Left hindlimb (tissue), 1 donor: ENCODE measurements around the gene CD1B.
"Not testable (repeated sequence)": the region's sequence is repeated elsewhere in the genome, so short reads cannot be mapped to it uniquely, and the experiment has no call there.

Experiments
- DNase-seq: peaks from one replicate; pipeline ENCODE4 v3.0.0-alpha.2; 2018

CD1B gene

DNA sequence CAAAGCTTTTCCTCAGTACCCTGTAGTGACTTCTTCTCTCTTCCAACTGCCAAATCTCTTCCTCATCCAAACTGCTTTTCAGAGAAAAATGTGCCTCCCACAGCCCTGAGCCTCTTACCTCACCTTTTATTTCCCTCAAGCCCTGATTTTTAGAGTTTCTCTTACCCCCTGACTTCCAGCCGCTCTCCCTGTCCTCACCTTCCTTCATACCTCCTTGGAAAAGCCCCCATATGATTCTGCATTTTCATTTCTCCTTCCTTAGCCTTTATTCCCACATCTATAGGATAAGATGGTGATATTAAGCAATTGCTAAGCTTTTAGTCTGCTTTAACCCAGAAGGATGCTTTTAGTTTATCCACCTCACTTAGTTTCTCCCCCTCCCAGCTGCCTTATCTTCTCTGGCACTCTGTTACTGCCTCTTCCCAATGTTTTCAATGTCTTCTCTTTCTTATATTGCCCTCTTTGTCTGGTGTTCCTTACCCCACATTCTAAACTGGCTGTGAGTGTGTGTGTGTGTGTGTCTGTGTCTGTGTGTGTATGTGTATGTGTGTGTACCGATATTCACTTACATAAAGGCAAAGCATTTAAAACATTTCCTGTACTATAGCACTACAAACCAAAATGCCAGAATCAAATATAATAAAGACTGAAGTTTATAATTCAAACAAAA, at the start of gene CD1B:
Gene CD1B (minus strand): TSS at position 51 of the 670 bp plus-strand sequence. CDS start 108 bp downstream, outside the sequence.
- no peak for DNase-seq

DNA sequence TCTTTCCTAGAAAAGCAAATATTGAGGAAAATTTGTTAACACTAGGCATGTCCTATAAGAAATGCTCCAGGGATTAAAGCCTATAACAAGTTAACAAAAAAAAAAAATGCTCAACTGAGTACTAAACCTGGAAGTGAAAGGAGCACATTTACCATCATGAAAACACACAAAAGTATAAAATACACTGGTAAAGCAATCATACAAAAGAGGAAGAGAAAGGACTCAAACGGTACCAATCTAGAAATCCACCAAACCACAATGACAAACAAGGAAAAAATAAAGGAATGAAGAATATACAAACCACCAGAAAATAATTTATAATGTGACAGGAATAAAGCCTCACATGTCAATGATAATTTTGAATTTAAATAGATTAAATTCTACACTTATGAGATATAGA, 43.5 kb upstream of the CD1B start:
- DNase-seq, result no peak

DNA sequence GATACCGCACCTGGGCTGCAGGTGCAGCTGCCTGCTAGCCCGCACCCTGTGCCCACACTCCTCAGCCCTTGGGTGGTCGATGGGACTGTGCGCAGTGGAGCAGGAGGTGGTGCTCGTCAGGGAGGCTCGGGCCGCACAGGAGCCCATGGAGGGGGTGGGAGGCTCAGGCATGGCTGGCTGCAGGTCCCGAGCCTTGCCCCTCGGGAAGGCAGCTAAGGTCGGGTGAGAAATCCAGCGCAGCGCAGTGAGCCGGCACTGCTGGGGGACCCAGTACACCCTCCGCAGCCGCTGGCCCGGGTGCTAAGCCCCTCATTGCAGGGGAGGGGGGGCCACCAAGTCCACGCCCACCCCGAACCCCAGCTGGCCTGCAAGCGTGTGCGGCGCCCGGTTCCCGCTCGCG, 42.8 kb upstream of the CD1B start:
- DNase-seq, result not testable (repeated sequence)

DNA sequence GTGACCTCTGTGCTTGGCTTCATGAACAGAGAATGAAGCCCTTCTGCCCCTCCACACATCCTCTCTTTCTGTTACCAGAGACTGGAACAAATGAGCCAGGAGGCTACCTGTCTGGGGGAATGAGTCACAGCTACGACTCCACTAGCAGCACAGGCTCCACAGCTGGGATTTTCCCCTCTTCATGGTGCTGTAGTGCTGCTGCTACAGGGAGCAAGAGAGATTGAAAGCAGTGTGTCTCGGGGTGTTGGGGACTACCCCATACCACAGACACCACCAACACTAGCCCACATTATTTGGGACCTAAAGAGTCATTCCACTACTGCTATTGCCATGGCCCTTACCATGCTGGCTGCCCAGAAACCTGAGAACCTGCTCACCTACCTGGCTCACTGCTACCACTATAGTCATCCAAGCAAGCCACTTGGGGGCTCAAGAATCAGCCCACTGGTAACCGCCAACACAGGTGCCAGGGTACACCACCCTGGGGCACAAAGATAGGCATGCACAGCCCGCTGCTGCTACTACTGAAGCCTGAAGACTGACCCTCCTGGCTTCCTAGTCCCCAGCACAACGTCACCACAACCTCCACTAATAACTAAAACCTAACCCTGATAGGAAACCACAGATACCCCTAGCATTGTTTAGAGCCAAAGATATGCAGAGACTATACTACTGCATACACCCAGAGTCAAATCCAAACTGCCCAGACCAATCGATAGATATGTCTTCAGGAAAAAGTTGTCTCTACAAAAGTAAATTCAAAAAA, 40.0 kb upstream of the CD1B start:
- DNase-seq, result no peak

DNA sequence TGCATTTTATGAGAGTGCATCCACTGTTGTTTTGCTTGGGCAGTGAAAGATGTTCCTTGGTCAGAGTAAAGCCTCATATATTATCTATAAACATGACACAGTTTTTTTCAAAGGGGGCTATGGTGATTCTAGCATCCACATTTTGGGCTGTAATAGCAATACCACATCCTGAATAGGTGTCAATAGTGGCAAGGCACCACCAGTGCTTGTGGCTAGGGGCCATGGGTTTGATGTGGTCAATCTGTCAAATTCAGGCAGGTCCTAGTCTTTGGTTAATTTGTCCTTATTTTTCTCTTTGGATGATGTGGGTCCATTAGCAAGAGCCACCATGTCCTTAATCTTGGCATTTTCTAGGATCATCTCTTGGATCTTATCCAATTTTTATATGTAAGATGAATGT, 35.5 kb upstream of the CD1B start:
- no peak for DNase-seq

DNA sequence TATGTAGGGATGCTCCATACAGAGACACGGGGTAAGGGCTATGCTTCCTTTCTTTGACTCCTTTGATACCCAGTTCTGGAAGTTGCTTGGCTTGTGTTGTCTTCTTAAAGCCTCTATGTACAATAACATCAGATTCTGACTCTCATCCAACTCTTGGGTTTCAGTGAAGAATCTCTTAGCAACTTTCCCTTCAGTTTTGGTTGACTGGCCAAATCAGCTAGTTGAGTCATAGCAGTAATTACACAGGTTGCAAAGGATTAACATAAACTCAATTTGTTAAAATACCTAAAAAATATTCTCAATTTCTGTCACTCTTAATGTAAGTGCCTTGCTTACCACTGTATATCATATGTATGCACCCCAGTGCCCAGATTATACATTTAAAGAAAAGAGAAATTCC, 31.6 kb upstream of the CD1B start:
- DNase-seq, result no peak

DNA sequence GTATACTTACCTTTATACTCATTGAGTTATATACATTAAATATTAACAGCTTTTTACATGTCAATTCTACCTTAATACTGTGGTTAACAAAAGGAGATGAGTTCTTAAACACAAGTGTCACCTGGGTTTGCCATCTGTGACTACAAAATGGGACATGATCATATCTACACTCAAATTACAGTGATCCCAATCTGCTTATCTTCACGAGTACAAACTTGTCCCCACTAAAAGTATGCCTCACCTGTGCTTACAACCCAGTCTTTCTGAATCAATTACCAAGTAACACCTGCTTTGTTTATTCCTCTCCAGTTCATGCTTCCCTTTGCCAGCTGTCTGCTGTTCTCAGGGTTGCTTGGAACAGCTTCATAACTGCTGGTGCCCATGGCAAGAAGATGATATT, 31.2 kb upstream of the CD1B start:
- no peak for DNase-seq

DNA sequence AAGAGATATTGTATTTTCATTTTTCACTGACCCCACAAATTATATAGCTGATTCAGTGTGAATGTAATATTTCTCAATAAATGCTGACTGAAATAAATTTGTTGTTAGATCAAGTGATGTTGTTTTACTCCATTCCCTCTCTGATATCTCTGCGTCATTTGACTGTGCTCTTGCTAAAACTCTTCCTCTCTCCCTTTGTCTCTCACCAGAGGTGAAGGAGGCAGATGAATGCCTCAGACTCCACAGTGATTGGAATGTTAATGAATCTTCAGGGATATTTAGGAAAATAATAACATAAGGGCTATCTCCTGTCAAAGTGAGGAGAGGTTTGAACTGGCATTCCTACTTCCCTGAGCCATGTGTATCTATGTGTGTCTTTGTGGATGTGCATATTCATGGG, 26.1 kb upstream of the CD1B start:
- no peak for DNase-seq

DNA sequence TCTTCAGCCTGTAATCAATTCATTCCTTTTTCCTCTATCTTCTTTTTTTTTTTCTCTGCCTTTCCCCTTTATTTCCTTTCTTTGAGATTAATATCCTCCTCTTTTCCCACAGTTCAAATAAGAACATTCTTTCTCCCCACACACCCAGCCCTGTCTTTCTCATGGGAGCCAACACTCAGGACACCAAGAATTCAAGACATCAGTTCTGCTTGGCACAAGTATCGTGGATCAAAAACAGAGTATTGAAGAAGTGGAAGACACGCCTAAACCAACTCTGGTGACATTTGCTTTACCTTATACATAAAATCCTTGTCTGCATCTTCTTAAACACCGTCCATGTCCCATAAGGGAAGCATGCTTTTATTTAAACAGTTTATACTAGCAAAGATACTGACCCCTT, 25.3 kb upstream of the CD1B start:
- DNase-seq, result no peak

DNA sequence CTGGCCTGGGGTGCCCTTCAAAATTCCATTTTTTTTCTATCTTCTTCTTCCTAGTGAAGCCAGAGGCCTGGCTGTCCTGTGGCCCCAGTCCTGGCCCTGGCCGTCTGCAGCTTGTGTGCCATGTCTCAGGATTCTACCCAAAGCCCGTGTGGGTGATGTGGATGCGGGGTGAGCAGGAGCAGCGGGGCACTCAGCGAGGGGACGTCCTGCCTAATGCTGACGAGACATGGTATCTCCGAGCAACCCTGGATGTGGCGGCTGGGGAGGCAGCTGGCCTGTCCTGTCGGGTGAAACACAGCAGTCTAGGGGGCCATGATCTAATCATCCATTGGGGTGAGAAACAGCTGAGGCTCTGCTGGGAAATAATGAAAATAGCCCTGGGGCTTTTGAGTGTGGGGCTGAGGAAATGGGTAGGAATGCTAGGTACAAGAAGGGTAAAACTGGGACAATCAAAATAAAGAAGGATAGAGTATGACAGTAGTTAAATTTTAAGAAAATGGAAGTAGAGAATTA, 24.5 kb upstream of the CD1B start:
- no peak for DNase-seq

DNA sequence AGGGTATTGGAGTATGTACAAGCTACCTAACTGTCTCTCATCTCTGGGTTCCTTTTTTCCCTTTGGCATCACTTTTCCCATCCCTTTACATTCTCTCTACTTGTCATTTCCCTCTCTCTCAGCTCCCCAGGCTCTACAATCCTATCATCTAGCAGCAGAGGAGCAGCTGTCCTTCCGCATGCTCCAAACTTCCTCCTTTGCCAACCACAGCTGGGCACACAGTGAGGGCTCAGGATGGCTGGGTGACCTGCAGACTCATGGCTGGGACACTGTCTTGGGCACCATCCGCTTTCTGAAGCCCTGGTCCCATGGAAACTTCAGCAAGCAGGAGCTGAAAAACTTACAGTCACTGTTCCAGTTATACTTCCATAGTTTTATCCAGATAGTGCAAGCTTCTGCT, 22.9 kb upstream of the CD1B start:
- DNase-seq, result no peak

DNA sequence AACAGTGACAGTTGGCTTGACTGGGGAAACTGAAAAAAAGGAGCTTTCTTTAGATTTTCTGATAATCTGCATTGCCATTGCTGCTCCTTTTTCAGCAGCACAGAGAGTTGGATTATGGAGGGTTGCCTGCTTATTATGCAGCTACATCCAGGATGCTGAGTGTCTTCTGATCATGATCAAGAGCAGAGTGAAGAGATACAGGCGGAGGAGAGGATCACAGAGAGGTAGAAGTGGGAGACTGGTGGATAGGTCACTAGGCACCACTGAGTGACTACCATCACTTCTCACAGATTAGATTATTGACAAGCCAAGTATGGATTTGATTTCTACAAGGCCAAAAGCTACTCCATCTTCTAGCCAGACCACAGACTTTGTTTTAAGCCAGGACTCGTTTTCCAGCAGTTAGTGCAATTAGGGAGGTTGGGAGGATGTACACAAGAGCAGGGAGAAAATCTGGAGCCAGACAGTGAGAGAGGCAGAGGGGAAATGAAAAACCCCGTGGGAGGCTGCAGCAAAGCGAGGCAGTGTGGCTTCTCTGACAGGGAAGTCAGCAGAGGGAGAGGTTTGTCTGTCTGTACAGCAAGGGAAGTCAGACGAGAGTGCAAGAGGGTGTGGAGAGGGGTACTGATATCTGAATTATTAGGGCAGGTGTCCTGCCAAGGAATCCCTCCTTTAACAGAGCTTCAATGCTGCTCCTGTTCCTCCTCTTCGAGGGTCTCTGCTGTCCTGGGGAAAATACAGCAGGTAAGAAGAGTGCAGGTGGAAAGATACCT, 22.2 kb upstream of the CD1B start, which contains the start of gene CD1E:
Gene CD1E (plus strand): TSS at position 592 of the 773 bp plus-strand sequence. CDS start 95 bp downstream, at position 687.
- DNase-seq, result no peak

DNA sequence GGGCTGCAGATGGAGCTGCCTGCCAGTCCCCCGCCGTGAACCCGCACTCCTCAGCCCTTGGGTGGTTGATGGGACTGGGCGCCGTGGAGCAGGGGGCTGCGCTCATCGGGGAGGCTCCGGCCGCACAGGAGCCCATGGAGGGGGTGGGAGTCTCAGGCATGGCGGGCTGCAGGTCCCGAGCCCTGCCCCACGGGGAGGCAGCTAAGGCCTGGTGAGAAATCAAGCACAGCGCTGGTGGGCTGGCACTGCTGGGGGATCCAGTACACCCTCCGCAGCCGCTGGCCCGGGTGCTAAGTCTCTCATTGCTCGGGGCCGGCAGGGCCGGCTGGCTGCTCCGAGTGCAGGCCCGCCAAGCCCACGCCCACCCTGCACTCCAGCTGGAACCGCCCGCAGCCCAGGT, 17.6 kb upstream of the CD1B start:
- DNase-seq, result not testable (repeated sequence)

DNA sequence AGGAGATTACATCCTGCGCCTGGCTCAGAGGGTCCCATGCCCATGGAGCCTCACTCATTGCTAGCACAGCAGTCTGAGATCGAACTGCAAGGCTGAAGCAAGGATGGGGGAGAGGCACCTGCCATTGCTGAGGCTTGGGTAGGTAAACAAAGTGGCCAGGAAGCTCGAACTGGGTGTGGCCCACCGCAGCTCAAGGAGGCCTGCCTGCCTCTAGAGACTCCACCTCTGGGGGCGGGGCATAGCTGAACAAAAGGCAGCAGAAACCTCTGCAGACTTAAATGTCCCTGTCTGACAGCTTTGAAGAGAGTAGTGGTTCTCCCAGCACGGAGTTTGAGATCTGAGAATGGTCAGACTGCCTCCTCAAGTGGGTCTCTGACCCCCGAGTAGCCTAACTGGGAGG, 5.1 kb upstream of the CD1B start:
- not testable (repeated sequence) for DNase-seq

DNA sequence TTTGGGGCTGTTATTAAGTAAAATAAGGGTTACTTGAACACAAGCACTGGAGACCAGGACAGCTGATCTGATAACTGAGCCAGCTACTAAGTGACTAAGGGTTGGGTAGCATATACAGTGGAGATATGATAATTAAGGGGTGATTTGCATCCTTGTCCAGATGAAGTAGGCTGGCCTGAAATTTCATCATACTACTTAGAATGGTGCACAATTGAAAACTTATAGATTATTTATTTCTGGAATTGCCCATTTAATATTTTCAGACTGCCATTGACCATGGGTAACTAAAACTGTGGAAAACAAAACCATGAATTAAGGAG, 3.8 kb upstream of the CD1B start:
- no peak for DNase-seq

DNA sequence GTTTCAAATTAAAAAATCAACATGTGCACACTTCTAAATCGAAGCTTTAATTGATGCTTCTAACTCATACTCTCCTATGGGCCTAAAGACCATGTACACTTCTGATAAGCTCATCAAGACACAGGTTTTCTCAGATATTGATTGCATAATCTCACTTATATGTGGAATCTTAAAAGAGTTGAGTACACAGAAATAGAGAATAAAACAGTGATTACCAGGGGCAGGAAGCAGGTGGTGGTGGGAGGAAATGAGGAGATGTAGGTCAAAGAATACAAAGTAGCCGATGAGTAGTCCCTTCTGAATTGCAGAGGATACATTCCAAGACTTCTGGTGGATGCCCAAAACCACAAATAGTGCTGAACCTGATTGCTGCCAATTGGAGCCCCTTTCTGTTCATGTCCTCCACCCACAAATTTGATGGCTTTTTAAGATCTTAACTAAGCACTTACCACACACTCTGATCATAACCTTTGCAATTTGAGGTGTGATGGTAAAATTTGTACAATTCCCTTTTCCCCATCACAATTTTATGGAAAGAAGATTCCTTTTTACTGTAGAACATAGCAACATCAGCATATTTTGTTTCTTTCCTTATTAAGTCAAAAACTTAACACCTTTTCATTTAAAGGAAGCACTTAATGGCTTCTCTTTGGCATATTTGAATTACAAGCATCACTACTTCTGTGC, 3.3 kb upstream of the CD1B start:
- no peak for DNase-seq

DNA sequence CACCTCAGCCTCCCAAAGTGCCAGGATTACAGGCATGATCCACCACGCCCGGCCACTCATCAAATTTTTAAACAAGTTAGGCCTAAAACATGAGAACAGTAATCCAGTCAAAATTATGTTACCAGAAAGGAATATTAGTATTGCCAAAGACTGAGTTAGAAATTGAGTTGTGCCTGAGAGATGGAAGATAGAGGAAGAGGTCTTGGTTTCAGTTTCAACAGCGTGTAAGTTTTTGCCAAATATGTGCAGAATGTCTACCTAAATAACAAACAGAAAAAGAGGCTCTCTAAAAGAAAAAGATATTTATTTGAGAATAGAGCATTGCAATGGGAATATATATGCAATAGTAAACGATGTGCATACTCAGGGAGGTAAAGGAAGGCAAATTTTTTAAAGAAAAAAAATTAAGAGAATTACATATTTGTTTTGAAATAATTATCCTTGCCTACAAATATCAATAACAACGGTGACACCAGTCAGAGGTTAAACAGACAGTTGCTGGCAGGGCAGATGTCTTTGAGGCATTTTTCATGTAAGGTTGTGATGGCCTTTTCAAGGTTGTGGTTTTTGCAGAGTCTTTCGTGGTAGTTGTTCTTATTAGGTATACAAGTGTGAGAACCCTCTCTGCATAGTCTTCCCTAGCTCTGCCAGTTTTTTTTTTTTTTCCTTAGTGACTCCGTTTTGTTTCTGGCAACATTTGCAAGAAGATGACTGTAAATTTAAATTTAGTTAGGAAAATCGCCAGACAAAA, 2.2 kb upstream of the CD1B start:
- no peak for DNase-seq

DNA sequence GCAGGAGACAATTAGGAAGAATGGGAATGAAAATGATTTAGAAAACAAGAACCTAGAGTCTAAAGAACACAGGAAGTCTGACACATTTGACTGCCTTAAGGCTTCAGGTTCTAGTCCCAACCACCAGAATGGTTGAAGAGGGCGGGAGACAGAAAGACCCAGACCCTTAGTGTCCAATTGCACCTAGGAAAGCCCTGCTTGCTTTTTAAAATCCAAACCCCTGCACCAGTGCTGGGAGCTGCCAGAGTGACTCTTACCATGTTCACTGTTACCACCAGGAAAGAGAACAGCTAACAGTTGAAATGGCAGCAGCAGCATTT, 265 bp downstream of the CD1B start:
- no peak for DNase-seq

DNA sequence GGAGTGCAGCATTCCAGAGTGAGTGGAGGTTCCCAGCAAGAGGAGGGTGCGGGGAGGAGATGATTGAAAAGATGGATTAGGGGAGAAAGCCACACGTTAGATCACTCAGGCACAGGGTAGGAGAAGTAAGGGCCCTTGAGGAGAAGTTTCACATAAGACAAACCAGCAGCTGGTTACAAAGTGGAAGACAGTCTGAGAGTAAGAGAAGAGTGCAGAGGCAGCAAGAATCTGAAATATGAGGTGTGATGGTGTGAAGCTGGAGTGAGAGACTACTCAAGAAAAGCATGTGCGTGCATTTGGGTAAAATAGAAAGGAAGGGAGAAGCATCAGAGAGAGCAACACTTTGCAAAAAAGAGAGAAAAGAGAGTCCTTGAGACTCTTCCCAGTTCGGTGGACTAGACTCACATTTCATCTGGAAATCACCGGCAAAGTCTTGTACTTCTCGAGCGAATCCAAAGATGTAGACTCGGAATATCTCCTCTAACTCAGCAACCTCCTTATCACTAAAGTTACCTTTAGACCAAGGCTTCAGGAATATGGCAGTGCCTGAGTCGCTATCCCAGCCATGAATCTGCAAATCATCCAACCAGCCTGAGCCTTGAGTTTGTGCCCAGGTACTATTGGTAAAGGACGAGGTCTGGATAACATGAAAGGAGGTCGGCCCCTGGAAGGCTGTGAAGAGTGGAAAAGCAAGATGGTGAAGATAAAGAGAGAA, 783 bp downstream of the CD1B start:
- DNase-seq, result no peak

DNA sequence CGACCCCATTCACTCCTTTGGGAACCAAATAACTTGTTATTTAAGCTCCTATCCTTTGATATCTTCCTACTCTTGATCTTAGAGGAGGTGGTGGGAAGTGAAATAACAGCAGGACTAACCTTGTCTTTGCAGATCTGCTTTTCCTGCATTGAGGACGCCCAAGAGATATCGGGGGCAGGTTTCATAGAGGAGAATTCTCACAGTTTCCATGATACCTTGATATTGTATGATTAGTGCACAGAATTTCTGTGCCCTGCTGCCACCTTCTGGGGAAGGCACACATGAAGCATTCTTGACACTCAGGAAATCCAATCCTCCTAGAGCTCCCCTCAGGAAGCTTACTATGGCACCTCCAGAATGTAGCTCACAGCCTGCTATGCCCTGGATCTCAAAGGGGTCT, 1.6 kb downstream of the CD1B start:
- no peak for DNase-seq

DNA sequence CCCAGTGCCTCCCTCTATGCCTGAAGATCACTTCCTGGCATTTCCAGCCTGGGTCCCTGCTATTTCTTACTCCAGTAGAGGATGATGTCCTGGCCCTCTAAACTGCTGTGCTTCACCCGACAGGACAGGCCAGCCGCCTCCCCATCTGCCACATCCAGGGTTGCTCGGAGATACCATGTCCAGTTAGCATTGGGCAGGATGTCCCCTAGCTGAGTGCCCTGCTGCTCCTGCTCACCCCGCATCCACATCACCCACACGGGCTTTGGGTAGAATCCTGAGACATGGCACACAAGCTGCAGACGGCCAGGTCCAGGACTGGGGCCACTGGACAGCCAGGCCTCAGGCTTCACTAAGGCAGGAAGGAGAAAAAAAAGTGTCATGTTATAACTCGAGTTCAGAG, 2.0 kb downstream of the CD1B start:
- no peak for DNase-seq

DNA sequence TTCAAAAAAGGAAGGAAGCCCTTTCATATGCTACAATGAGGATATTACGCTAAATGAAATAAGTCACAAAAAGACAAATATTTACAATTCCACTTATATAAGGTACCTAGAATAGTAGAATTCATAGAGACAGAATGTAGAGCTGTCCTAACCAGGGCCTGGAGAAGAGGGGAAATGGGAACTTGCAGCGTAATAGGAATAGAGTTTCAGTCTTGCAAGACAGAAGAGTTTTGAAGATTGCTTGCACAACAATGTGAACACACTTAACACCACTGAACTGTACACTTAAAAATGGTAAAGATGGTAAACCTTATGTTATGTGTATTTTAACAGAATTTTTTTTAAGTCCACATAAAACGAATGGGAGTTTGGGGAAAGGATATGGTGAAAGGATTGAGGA, 2.9 kb downstream of the CD1B start:
- no peak for DNase-seq
